ENCODE measurements around the gene TTC28.

DNA sequence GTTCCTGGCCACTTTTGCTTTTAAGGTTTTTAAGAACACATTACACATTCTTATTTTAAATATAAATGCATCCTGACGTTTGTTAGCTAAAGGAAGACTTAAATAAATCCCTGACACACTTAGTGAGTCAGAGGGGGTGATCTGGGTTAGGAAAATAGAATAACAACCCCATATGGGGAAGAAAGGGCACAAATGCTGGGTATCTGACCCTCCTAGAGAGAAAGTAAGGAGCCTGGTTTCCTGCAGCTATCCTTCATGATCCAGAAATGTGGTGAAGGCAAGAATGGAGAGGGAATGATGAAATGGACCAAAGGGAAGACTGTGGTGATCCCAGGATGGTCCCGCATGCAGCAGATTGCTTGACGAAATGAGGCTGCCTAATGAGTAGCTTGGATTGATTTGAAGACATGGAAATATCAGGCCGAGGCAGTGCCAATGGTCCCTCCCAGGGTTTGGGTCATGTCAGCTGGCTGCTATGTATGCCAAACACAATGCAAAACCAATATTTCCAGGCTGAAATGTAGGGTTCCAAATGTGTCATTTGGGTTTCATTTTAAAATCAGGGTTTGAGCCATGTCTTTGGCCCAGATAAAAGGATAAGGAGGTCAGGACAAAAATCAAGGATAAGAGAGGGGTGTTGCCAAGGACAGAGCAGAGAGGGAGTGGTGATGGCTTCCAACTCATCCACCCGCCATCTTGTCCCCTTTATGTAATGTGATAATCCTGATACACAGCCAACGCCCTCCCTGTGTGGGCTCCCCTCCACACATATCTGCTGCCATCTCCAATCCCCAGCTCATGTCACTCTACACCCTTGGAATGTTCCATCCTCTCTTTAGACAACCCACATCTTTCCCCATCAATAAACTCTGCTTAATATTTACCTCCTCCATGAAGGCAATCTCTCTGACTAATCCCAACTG is 625.5 kb downstream of the TTC28 start:
- no peak for TF ChIP-seq EZH2 (IDR thresholded peaks at IDR 0.05; ENCODE audit: insufficient read depth, low read length)
- TF ChIP-seq, protein P1, sequence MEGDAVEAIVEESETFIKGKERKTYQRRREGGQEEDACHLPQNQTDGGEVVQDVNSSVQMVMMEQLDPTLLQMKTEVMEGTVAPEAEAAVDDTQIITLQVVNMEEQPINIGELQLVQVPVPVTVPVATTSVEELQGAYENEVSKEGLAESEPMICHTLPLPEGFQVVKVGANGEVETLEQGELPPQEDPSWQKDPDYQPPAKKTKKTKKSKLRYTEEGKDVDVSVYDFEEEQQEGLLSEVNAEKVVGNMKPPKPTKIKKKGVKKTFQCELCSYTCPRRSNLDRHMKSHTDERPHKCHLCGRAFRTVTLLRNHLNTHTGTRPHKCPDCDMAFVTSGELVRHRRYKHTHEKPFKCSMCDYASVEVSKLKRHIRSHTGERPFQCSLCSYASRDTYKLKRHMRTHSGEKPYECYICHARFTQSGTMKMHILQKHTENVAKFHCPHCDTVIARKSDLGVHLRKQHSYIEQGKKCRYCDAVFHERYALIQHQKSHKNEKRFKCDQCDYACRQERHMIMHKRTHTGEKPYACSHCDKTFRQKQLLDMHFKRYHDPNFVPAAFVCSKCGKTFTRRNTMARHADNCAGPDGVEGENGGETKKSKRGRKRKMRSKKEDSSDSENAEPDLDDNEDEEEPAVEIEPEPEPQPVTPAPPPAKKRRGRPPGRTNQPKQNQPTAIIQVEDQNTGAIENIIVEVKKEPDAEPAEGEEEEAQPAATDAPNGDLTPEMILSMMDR (IDR thresholded peaks at IDR 0.05; ENCODE audit: insufficient read depth, low read depth, low read length): no peak
